CD4-positive, alpha-beta T cell treated with Interleukin-4 for 1 hour (primary cell): ENCODE results near the gene USP31.

Experiments
- DNase-seq, 2 donors: peaks; one replicate each; pipeline ENCODE4 v3.0.0-alpha.2; 2020 to 2022

The USP31 gene

DNA sequence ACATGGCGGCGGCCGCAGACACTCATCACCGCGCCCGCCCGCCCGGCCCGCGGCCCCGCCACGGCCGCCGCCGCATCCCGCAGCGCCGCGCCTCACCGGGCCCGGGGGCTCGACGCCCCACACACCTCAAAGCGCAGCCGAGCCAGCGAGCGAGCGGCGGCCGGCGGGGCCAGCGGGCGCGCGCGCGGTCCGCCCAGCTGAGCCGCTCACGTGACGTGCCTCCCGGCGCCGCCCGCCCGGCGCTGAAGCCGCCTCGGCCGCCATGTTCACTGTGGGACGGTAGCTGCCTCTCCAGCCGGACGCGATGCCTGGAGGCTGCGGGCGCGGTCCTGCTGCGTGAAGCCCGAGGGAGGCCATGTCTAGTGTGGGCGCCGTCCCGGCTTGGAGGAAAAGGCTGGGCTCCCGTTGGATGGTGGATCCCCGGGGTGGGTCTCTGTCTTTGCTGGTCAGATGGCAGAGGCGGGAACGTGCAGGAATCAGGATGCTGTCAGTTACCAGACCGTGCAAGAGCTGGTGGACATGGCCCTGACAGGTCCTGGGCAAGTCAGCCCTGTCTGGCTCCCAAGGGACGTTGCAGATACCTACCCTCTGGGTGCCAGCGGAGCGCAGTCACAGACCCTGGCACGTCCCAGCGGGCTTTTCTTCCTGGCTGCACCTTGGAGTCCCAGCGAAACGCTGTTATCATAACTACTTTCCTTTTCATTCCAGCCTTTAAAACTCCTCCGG is at the start of gene USP31:
TSS of gene USP31 (minus strand) at position 186 of the 726 bp plus-strand sequence. CDS start at position 4, 182 bp downstream.
- DNase-seq: peak; percentile 91

- DNase-seq: no peak
Observed at GRCh38 chr16:23196539-23196938, 47.3 kb upstream of the USP31 start.

DNA sequence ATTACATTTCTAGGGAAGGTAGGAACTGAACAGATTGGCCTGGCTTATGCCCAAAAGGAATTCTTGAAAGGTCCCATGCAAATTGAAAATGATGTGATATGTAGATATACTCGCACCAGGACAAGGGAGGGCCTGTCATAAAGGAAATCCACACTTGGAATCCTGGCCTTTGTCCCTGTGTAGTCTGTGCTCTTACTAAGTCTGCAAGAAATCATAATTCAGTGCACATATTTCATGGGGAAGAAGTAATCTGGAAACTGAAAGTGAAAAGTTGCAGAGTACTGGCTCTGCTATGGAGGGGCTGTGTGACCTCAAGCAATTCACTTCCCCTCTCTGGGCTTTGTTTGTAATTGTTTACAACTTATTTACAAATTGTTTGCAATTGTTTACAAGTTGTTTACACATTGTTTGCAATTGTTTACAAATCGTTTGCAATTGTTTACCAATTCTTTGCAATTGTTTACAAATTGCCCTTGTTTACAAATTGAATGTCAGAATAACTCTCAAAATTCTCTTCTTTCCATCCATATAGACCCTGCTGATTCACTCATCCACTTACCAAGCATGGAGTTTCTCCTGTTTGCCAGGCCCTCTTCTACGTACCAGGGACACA is 46.2 kb upstream of the USP31 start:
- no peak for DNase-seq

DNA sequence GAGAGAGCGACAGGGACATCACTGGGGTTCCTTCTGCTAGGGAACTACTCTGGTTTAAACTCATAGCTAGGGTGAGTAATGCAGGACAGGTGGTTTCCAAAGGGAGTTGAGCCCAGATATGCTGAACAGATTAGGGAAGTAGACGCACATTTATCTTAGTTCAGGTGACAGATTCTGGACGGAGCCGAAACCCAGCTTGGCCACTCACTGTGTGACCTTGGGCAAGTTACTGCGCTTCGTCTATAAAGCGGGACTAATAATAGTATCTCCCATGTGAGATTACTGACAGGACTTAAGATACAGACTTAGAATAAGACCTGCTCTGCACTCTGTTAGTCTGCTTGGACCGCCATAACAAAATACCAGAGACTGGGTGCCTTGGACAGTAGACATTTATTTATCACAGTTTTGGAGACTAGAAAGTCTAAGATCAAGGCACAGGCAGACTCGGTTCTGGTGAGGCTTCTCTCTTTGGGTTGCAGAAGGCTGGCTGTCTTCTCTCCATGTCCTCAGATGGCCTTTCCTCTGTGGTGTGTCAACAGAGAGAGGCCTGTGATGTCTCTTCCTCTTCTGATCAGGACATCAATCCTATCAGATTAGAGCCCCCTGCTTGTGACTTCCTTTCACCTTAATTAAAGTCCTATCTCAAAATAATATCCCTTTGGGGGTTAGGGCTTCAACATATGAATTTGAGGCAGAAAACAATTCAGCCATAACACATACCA is 45.4 kb upstream of the USP31 start:
- no peak for DNase-seq

- DNase-seq: no peak
Observed at GRCh38 chr16:23188911-23189310, 39.7 kb upstream of the USP31 start.

DNA sequence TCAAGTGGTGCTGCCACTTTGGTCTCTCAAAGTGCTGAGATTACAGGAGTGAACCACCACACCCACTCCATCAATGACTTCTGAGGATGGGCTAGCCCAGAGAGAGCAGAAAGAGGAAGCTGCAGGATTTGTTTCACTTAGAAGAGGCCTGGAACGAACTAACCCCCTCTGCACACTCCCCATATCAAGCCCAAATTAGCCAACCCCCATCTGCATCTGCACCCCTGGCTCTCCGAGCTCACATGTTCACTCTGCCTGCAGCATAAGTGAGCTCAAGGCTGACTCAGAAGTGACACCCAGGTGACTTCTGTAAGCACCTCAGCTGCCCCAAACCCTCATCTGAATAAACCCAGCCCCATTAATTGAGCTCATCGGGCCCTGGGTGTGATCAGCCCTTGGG is 38.1 kb upstream of the USP31 start:
- no peak for DNase-seq

- DNase-seq: no peak
Observed at GRCh38 chr16:23186171-23186570, 36.9 kb upstream of the USP31 start.

DNA sequence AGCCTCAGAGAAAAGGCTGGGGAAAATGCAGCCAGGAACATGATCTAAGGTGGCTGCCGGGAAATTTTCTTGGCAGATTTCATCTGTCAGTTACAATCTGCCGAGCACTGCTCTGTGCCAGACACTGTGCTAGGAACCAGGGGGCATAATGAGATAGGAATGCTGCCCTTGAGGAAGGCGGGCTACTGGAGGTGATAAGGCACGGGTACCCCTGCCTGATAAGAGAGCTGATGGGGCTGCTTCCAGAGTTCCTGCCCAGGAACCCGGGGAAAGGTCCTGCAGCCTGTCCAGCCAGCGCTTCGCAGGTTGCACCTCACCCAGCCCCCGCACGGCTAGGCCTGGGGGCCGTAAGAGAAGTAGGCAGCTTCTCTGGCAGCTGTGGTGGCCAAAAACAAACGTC is 36.4 kb upstream of the USP31 start:
- no peak for DNase-seq

- DNase-seq: no peak
Observed at GRCh38 chr16:23183543-23183862, 34.3 kb upstream of the USP31 start.

GRCh38 chr16:23182679-23183542 is 33.7 kb upstream of the USP31 start, which contains the start of gene SCNN1G:
SCNN1G (plus strand) TSS chr16:23182745; CDS start chr16:23186272, 3,527 bp downstream.
- DNase-seq: no peak

DNA sequence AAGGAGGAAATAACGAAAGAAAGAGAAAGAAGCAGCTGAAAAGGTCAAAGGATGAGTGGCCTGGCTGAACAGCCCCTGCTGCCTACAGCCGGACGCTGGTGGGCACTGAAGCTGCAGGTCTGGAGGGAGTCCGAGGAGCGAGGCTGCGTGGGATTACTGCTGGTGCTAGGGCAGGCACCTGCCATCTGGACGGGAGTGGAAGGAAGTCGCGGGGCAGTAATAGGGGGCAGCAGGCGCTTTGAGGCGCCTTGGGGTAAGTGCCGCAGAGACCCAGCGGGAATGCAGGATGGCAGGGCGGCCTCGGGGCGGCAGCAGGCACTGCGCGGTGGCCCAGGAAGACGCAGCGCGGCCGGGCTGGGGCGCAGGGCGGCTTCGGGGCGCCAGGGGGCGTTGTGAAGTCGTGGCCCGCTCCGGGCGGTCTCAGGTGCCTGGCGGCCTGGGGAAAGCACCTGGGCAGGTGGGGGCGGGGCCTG is 33.0 kb upstream of the USP31 start:
- peak; percentile 78 for DNase-seq

GRCh38 chr16:23181506-23181905 is 32.3 kb upstream of the USP31 start:
- no peak for DNase-seq

DNA sequence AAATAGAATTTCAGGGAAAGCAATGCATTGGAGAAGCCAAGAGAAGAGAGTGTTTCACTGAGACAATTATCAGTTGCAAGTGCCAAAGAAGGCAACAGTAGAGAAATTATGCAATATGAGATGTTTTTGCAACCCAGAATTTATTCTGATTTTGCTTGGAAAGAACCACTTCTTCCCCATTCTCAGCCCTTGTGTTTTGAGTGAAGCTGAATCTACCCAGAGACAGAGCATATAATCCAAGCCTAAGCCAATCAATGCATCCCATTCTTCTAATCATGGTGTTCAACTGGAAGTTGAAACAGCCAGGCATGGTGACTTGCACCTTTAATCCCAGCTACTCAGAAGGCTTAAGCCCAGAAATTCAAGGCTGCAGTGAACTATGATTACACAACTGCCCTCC is 26.4 kb upstream of the USP31 start:
- DNase-seq: no peak

DNA sequence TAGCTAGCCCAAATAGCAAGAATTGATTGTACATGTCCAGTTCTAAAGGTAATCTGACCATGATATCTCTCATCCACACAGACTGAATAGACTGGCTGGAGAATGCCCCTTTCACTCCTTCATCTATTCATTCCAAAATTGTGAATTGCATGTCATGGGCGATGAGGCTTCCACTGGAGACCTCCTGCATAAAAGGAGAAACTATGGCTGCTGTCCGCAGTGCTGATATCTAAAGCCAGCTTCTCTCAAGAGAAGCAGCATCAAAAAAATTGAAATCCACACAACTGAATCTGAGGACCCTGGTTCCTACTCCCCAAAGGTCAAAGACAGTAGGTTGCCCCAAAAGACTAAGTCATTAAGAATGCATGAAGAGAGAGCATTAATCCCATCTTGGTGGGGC is 25.4 kb upstream of the USP31 start:
- no peak for DNase-seq

DNA sequence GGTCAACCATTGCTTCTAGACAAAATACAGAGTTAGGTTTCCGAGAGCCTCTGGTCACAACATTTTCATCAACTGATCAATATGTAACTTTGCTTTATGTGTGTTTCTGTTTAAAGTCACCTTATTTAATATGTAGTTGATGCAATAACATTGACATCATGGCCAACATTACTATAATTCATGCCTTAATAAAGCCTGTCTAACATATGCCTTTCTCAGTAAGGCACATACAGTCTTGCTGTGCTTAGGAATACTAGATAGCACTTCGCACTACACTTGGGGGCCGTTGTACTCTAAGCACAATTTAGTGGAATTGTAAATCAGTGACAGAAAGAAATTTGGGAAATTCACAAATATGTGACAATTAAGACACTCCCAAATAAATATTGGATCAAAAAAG is 23.7 kb upstream of the USP31 start:
- no peak for DNase-seq

DNA sequence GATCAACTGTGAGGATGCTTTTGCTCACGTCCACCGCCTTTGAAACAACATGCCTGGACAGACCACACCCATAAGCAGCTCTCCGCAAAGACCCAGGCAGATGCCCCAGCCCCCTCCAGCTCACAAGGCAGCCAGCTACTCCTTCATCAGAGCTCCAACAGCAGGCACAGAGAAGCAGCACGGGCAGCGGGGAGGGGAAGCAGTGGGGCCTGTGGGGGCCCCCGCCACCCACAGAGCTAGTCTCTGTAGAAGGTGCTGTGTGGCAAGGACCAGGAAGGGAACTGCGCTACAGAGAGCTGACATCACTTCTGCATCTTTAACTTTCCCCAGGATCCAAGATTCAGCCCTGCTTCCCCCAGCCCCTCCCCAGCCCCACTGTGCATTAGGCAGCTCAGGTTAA is 23.3 kb upstream of the USP31 start:
- DNase-seq: no peak

GRCh38 chr16:23164736-23165135 is 15.5 kb upstream of the USP31 start:
- no peak for DNase-seq

DNA sequence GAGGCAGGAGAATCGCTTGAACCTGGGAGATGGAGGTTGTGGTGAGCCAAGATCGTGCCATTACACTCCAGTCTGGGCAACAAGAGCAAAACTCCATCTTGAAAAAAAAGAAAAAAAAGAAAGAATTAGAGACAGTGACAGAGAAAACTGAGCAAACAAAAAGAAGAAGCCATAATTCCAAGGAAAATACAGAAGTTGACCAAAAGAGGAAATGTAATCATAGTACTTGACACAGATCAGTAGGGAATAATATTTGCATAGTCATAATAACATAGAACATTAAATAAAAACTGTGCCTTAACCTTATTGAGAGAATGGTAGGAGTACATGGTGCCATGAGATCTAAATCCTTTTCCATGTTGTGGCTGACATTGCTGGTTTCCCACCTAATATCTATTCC is 14.7 kb upstream of the USP31 start:
- DNase-seq: no peak

- DNase-seq: no peak
Observed at GRCh38 chr16:23160574-23160973, 11.3 kb upstream of the USP31 start.

- no peak for DNase-seq
Observed at GRCh38 chr16:23160082-23160481, 10.8 kb upstream of the USP31 start.

- DNase-seq: no peak
Observed at GRCh38 chr16:23158114-23158513, 8.9 kb upstream of the USP31 start.

GRCh38 chr16:23156946-23157460 is 7.8 kb upstream of the USP31 start:
- no peak for DNase-seq

DNA sequence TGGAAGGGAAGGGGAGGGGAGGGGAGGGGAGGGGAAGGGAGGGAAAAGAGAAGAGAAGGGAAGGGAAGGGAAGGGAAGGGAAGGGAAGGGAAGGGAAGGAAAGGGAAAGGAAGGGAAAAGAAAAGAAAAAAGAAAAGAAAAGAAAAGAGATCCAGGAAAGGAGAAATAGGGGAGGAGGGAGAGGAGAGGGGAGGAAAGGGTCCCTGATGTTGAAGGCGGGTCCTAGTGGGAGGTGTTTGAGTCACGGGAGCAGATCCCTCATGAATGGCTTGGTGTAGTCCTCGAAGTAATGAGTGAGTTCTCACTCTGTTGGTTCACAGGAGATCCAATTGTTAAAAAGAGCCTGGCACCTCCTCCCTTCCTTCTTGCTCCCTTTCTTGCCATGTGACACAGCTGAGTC is 6.9 kb upstream of the USP31 start:
- no peak for DNase-seq
